Hepatic stellate cell (primary cell): ENCODE results near the gene PCDHGC5.

Experiments
- DNase-seq: peaks from one replicate; pipeline ENCODE4 v3.0.0; 2011; ENCODE audit warnings: low spot score

Gene PCDHGC5

GRCh38 chr5:141490771-141491170 is 1.9 kb downstream of the PCDHGC5 start:
- DNase-seq, result no peak

GRCh38 chr5:141491323-141492167 is 2.7 kb downstream of the PCDHGC5 start:
- no peak for DNase-seq

- DNase-seq, result no peak
Measured at GRCh38 chr5:141492168-141492885, 3.4 kb downstream of the PCDHGC5 start.

- no peak for DNase-seq
Measured at GRCh38 chr5:141493500-141494422, 4.9 kb downstream of the PCDHGC5 start.

GRCh38 chr5:141494761-141495452 is 6.0 kb downstream of the PCDHGC5 start:
- DNase-seq, result no peak

GRCh38 chr5:141495453-141495811 is 6.6 kb downstream of the PCDHGC5 start:
- DNase-seq, result no peak

- no peak for DNase-seq
Measured at GRCh38 chr5:141496038-141496437, 7.2 kb downstream of the PCDHGC5 start.

GRCh38 chr5:141501761-141502160 is 12.9 kb downstream of the PCDHGC5 start:
- no peak for DNase-seq

- DNase-seq, result no peak
Measured at GRCh38 chr5:141503681-141504080, 14.8 kb downstream of the PCDHGC5 start.

GRCh38 chr5:141504216-141504615 is 15.3 kb downstream of the PCDHGC5 start:
- no peak for DNase-seq

- DNase-seq, result no peak
Measured at GRCh38 chr5:141506381-141507155, 17.7 kb downstream of the PCDHGC5 start.

GRCh38 chr5:141507387-141508091 is 18.7 kb downstream of the PCDHGC5 start:
- DNase-seq, result peak; percentile 85

- DNase-seq, result no peak
Measured at GRCh38 chr5:141508440-141508797, 19.5 kb downstream of the PCDHGC5 start.

- DNase-seq, result peak; percentile 97
Measured at GRCh38 chr5:141508798-141509611, 20.1 kb downstream of the PCDHGC5 start.

- DNase-seq, result no peak
Measured at GRCh38 chr5:141510160-141510559, 21.3 kb downstream of the PCDHGC5 start.

- DNase-seq, result no peak
Measured at GRCh38 chr5:141510850-141511601, 22.1 kb downstream of the PCDHGC5 start.

GRCh38 chr5:141511771-141512325 is 23.0 kb downstream of the PCDHGC5 start:
- DNase-seq, result no peak

GRCh38 chr5:141512390-141512910 is 23.6 kb downstream of the PCDHGC5 start:
- DNase-seq, result no peak
